Esophagus muscularis mucosa (tissue), 4 donors: ENCODE results near the gene ASAP3. TPM values are rescaled to one million over a fixed set of nuclear protein-coding genes. Genes with fewer than 3 reads are reported as not detected.

Experiments
- DNase-seq: peaks from one replicate; pipeline ENCODE4 v3.0.0-alpha.2; 2017; ENCODE audit errors: extremely low spot score
- H3K27ac ChIP-seq, 4 donors: fragments of 200-600 bp; sonication (generic); replicated peaks in 1 of 4; 1 replicate in 3 of 4; 2 replicates in 1 of 4; pipeline ENCODE4 v1.5.1; 2016 to 2019; ENCODE audit warnings: mild to moderate bottlenecking in 1 of 4
- H3K27me3 ChIP-seq, 4 donors: fragments of 200-600 bp; sonication (generic); one replicate each; pipeline versions ENCODE4 v1.5.1 to v1.6.0; 2016 to 2019
- H3K36me3 ChIP-seq, 4 donors: fragments of 200-600 bp; sonication (generic); one replicate each; pipeline ENCODE4 v1.5.1; 2016 to 2019
- H3K4me1 ChIP-seq, 4 donors: fragments of 200-600 bp; sonication (generic); one replicate each; pipeline ENCODE4 v1.5.1; 2016 to 2019
- H3K4me3 ChIP-seq, 4 donors: fragments of 200-600 bp; sonication (generic); 1 replicate in 2 of 4; 2 replicates in 2 of 4; pipeline ENCODE4 v1.5.1; 2016 to 2019; ENCODE audit warnings: mild to moderate bottlenecking in 4 of 4, moderate library complexity in 1 of 4
- H3K9me3 ChIP-seq, 4 donors: fragments of 200-600 bp; sonication (generic); 1 replicate in 3 of 4; 2 replicates in 1 of 4; pipeline ENCODE4 v1.5.1; 2016 to 2019
- EP300 ChIP-seq: sonication (generic); formaldehyde crosslinking; IDR thresholded peaks from one replicate; pipeline ENCODE4 v1.6.1; 2017; ENCODE audit warnings: antibody characterized with exemption
- POLR2A ChIP-seq: fragments of 450-650 bp; IDR thresholded peaks from one replicate; pipeline ENCODE4 v1.6.1; 2017; ENCODE audit warnings: antibody characterized with exemption, moderate library complexity, mild to moderate bottlenecking, low read depth
- POLR2AphosphoS5 ChIP-seq, 2 donors: sonication (generic); formaldehyde crosslinking; IDR thresholded peaks; one replicate each; pipeline ENCODE4 v1.6.1; 2017; ENCODE audit warnings: antibody characterized with exemption in 2 of 2
- WGBS: methylation state at CpG from one replicate; pipeline ENCODE4 v1.1.5; 2018; 5-methylcytosine and 5-hydroxymethylcytosine counted together
- intact Hi-C: fragments of 100-400 bp; cut with DNase I; formaldehyde crosslinking; loops from one replicate; pipeline ENCODE4 v1.15.1; 2023
- total RNA-seq, 4 donors: library from RNA; depleted of rRNA; stranded (reverse); fragments of >200 nt; gene quantifications; one replicate each; pipeline versions ENCODE4 v1.1.0 to v1.2.1, GENCODE V29; 2016
- TF ChIP-seq, protein P1 (sequence below), 3 experiments: fragments of 200-600 bp in 2 of 3; fragments of 450-650 bp in 1 of 3; sonication (generic) in 2 of 3; IDR thresholded peaks; one replicate each; pipeline ENCODE4 v1.5.1; 2017 to 2019; ENCODE audit warnings: antibody characterized with exemption in 3 of 3, mild to moderate bottlenecking in 2 of 3, moderate library complexity in 1 of 3

Gene ASAP3
- total RNA-seq, 4 donors from 2014 or later: 25.3 to 32.8 (median 27.9) TPM

DNA sequence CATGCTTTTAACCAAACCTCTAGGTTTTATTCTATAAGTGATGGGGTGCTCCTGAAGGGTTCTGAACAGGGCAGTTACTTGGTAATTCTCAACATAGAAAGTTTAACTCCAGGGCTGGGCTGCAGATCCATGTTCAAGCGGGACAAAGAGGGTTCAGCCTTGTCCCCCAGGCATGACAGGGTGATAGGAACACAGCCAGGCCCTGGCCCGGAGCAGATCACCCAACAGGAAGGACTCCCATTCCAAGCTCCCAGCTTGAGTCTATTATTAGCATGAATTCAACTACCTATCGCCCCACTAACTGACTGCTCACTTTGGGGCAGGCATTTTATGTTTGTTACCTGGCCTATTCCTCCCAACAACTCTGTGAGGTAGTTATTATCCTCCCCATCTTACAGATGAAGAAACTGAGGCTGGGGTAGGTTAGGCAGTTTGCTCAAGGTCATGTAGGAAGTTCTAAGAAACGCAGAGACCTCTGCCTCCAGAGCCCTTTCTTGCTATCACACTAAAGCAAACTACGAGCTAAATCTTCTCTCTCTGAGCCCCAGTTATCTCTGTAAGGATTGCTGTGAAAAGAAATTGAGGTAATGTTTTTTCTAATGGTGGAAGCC is 14.5 kb downstream of the ASAP3 start:
- no peak overlapping the region for H3K4me3 ChIP-seq
- H3K27me3 ChIP-seq: no peaks in the 10 kb centered on the region
- no peak for TF ChIP-seq POLR2AphosphoS5 (IDR thresholded peaks at IDR 0.05)
- TF ChIP-seq, protein P1, sequence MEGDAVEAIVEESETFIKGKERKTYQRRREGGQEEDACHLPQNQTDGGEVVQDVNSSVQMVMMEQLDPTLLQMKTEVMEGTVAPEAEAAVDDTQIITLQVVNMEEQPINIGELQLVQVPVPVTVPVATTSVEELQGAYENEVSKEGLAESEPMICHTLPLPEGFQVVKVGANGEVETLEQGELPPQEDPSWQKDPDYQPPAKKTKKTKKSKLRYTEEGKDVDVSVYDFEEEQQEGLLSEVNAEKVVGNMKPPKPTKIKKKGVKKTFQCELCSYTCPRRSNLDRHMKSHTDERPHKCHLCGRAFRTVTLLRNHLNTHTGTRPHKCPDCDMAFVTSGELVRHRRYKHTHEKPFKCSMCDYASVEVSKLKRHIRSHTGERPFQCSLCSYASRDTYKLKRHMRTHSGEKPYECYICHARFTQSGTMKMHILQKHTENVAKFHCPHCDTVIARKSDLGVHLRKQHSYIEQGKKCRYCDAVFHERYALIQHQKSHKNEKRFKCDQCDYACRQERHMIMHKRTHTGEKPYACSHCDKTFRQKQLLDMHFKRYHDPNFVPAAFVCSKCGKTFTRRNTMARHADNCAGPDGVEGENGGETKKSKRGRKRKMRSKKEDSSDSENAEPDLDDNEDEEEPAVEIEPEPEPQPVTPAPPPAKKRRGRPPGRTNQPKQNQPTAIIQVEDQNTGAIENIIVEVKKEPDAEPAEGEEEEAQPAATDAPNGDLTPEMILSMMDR (IDR thresholded peaks at IDR 0.05): no peak
- TF ChIP-seq POLR2A: no peak
- TF ChIP-seq EP300: no peak
- no peaks in the 10 kb centered on the region for H3K9me3 ChIP-seq
- intact Hi-C loops: no loop called here
- H3K27ac ChIP-seq: peak overlapping the region; percentile 57 to 76 (median 60)
- 53% methylated on average over 5 of the region's 5 CpGs for WGBS
- H3K4me1 ChIP-seq: peaks cover 34 to 54% (median 50%) of the 10 kb centered on the region in 4 donors
- H3K36me3 ChIP-seq: no peaks in the 10 kb centered on the region
- DNase-seq: no peak

DNA sequence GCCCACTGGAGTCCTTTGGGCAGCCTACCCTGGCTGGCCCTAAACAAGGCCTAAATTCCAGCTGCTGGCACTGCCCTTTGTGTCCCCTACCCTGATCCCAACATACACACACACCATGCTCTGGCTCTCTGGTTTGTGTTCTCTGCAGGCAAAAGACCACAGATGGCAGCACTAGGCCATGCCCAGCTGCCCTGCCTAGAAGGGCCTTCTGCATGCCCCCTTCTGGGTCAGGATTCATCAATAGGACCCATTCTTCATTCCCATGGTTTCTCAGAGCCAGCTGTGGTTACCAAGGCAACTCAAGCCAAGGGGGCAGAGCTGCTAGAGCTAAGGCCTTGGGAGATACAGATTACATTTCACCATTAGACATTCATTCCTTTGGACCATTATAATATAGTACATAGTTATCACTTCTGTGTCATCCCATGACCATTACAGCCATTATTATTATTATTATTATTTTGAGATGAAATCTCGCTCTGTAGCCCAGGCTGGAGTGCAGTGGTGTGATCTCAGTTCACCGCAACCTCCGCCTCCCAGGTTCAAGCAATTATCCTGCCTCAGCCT is 17.5 kb downstream of the ASAP3 start:
- intact Hi-C loops: no loop called here
- Histone ChIP-seq H3K4me1 (peaks cover 25 to 33% (median 26%) of the 10 kb centered on the region in 4 donors), H3K27me3 (no peaks in the 10 kb centered on the region), H3K27ac (no peak overlapping the region), H3K9me3 (no peaks in the 10 kb centered on the region), H3K36me3 (no peaks in the 10 kb centered on the region), H3K4me3 (no peak overlapping the region)
- 100% methylated on average over 3 of the region's 3 CpGs for WGBS
- DNase-seq: no peak
- TF ChIP-seq POLR2A: no peak
- no peak for TF ChIP-seq EP300
- TF ChIP-seq, protein P1 (IDR thresholded peaks at IDR 0.05): no peak
- TF ChIP-seq POLR2AphosphoS5 (IDR thresholded peaks at IDR 0.05): no peak

DNA sequence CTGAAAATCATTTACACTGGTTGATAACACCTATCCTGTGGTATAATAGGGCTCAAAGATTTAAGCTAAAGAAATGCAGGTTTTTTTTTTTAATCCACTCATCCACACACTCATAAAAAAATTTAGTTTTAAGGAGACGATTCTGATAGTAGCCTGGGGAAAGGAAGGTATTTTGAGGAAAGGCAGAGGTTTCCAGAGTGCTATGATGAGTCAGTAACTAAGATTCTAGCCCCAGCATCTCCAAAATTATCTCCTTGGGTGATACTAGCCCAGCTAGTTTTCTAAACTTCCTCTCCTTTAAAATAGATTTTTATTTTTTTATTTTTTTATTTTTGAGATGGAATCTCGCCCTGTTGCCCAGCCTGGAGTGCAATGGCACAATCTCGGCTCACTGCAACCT is 20.7 kb downstream of the ASAP3 start:
- no peaks in the 10 kb centered on the region for H3K27me3 ChIP-seq
- no peak overlapping the region for H3K27ac ChIP-seq
- H3K9me3 ChIP-seq: no peaks in the 10 kb centered on the region
- H3K4me1 ChIP-seq: peaks cover 0 to 8% (median 0%) of the 10 kb centered on the region in 4 donors
- H3K36me3 ChIP-seq: peaks cover 0 to 6% (median 0%) of the 10 kb centered on the region in 4 donors
- TF ChIP-seq POLR2A (no peak), POLR2AphosphoS5 (IDR thresholded peaks at IDR 0.05) (no peak), EP300 (no peak)
- TF ChIP-seq, protein P1 (IDR thresholded peaks at IDR 0.05): no peak
- intact Hi-C loops: no loop called here
- no peak overlapping the region for H3K4me3 ChIP-seq
- 82% methylated on average over 3 of the region's 3 CpGs for WGBS
- no peak for DNase-seq

DNA sequence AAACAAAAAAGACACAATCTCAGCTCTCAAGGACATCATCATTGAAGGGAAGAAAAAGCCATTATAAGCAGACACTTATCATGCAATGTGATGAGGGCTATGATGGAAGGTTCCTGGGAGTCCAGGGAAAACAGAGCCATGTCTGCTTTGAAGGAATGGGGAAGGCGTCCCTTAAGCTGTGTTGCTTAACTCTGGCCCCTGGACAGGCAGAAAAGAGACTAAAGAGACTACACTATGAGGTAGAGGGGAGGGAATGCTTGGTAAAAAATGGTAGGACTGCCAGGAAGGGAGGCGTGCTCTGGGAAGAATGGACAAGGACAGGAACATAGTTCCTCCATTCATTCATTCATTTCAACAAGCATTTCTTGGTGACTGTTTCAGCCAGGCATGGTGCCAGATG is 21.2 kb downstream of the ASAP3 start:
- DNase-seq: no peak
- H3K36me3 ChIP-seq: peaks cover 0 to 6% (median 0%) of the 10 kb centered on the region in 4 donors
- no peak overlapping the region for H3K4me3 ChIP-seq
- H3K27ac ChIP-seq: no peak overlapping the region
- 92% methylated on average over 2 of the region's 2 CpGs for WGBS
- H3K9me3 ChIP-seq: no peaks in the 10 kb centered on the region
- peaks cover 0 to 8% (median 0%) of the 10 kb centered on the region in 4 donors for H3K4me1 ChIP-seq
- no peaks in the 10 kb centered on the region for H3K27me3 ChIP-seq
- TF ChIP-seq POLR2A (no peak), EP300 (no peak), POLR2AphosphoS5 (IDR thresholded peaks at IDR 0.05) (no peak)
- TF ChIP-seq, protein P1 (IDR thresholded peaks at IDR 0.05): no peak
- intact Hi-C loops: no loop called here
